ENCODE measurements around the gene DAP.

The DAP gene

DNA sequence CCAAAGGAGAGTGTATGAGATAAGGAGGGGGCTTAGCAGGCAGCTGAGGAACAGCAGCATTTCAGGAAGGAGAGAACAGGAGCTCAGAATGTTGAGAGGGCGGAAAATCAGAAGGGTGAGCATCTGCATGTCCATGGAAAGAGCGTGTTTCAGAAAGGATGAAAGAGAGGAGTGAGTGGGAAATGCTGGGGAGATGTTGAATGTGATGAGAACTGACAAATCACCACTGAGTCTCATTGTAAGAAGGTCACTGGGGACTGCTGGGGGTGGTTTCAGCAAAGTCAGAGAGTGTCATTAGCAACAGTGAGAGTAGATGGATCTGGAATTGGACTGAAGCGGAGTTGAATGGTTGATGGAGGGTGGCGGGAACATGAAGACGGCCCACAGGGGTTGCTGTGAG is 131.4 kb downstream of the DAP start:
- TF ChIP-seq, protein P1, sequence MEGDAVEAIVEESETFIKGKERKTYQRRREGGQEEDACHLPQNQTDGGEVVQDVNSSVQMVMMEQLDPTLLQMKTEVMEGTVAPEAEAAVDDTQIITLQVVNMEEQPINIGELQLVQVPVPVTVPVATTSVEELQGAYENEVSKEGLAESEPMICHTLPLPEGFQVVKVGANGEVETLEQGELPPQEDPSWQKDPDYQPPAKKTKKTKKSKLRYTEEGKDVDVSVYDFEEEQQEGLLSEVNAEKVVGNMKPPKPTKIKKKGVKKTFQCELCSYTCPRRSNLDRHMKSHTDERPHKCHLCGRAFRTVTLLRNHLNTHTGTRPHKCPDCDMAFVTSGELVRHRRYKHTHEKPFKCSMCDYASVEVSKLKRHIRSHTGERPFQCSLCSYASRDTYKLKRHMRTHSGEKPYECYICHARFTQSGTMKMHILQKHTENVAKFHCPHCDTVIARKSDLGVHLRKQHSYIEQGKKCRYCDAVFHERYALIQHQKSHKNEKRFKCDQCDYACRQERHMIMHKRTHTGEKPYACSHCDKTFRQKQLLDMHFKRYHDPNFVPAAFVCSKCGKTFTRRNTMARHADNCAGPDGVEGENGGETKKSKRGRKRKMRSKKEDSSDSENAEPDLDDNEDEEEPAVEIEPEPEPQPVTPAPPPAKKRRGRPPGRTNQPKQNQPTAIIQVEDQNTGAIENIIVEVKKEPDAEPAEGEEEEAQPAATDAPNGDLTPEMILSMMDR (conservative IDR thresholded peaks at IDR 0.05; ENCODE audit: low read depth, low read length), result no peak
- DNase-seq (ENCODE audit: low read depth), result no peak
- no peak overlapping the region for H3K4me3 ChIP-seq (ENCODE audit: low read depth, low read length)
